Stimulated activated CD4-positive, alpha-beta T cell treated with anti-CD3 and anti-CD28 coated beads, Interleukin-2, amount 100 ng/mL, for 48 hours (primary cell): ENCODE measurements around the gene CCT8L2.
"Not testable (repeated sequence)": the region's sequence is repeated elsewhere in the genome, so short reads cannot be mapped to it uniquely, and the experiment has no call there.

Source experiments
- DNase-seq, 2 donors: peaks; one replicate each; pipeline ENCODE4 v3.0.0-alpha.2; 2020

CCT8L2 gene

DNA sequence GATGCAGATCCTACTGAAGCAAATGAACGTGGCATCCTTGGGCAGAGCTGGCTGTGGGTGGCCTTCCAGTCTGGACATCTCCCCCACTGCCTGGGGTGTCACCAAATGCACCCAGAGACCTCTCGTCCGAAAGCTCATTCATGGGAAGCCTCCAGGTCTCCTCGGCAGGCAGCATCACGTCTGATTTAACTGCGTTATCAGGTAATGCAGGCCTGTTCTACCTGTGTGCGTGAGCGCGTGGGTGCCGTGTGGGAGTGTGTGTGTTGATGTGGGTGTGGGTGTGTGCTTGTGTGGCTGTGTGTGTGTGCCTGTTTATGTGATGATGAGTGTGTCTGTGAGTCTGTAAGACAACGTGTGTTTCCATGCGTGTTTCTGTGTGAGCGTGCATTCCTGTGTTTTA lies 35.1 kb downstream of the CCT8L2 start:
- DNase-seq, result not testable (repeated sequence)

DNA sequence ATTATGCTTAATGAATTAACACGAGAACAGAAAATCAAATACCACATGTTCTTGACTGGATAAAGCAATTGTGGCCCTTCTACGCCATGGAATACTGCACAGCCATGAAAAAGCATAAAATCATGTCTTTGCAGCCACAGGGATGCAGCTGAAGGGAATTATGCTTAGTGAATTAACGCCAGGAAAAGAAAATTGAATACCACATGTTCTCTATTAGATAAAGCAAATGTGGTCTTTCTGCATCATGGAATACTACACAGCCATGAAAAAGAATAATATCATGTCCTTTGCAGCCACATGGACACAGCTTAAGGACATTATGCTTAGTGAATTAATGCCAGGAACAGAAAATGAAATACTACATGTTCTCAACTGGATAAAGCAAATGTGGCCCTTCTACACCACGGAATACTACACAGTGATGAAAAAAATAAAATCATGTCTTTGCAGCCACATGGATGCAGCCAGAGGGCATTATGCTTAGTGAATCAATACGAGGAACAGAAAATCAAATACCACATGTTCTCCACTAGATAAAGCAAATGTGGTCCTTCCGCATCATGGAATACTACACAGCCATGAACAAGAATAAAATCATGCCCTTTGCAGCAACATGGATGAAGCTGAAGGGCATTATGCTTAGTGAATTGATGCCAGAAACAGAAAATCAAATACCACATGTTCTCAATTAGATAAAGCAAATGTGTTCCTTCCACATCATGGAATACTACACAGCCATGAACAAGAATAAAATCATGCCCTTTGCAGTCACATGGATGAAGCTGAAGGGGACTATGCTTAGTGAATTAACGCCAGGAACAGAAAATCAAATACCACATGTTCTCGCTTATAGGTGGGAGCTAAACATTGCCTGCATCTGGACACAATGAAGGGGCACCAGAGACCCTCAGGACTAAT lies 37.3 kb downstream of the CCT8L2 start:
- DNase-seq, result not testable (repeated sequence)

DNA sequence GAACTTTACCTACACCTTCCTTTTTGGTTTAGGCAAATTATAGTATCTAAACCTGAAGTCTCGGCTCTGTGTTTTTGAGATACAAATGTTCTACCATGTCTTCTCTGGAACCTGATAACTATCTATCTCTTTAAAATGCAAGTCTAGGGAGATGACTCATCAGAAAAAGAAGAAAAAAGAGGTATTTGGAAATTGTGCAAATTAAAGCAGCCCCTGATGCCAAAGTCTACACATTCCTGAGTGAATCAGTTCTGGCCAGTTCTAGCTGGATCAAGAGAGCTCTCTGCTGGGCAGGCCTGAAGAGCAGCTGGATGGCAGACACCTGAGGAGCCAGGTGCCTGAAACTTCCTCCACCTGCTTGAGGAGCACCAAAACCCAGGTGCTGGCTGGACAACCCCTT lies 49.3 kb downstream of the CCT8L2 start:
- not testable (repeated sequence) for DNase-seq
